Endothelial cell of hepatic sinusoid (primary cell): ENCODE measurements around the gene MTMR11.

Source experiments
- in situ Hi-C: cut with HindIII; loops from 2 replicates; pipeline ENCODE4 v1.10.0; 2017; ENCODE audit warnings: low sequenced_read_pairs

The MTMR11 gene

GRCh38 chr1:149936992-149937705 lies 470 bp upstream of the MTMR11 start:
- in situ Hi-C loops: no loop called here

DNA sequence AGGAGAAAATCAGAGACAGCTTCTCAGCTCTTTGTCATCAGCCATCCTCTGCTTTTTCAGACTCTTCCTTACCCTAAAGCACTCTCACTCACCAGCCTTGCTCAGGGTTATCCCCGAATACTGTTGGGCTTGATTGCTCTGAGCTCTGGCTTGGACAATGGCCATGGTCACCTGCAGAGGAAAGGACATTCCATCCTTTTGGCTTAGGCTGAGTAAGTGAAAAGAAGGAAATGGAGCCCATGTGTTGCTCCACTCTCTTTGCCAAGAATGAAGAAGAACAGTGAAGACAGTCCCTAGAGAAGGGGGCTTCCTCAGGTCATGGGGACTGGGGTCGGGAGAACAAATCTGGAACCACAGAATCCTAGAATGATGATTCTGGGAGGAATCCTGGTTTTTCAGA lies 2.3 kb downstream of the MTMR11 start:
- in situ Hi-C loops: no loop called here

DNA sequence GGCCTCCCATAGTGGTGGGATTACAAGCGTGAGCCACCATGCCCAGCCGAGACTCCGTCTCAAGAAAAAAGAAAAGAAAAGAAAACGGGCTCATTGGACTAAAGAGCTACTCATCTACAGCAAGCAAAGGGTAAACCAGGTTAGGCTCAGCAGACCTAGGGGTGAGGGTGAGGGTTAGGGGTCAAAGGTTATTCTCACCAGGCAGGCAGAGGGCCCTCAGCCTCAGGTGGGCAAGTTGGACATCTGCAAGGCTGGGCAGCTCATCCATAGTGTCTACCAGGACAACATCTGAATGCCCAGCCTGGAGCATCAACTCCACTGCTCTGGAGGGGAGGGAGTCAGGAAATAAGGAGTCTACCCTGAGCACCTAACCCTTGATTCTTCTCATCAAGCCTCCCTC lies 3.5 kb downstream of the MTMR11 start:
- in situ Hi-C loops: no loop called here

- in situ Hi-C loops: no loop called here
Observed at GRCh38 chr1:149932474-149932873, 4.2 kb downstream of the MTMR11 start.

DNA sequence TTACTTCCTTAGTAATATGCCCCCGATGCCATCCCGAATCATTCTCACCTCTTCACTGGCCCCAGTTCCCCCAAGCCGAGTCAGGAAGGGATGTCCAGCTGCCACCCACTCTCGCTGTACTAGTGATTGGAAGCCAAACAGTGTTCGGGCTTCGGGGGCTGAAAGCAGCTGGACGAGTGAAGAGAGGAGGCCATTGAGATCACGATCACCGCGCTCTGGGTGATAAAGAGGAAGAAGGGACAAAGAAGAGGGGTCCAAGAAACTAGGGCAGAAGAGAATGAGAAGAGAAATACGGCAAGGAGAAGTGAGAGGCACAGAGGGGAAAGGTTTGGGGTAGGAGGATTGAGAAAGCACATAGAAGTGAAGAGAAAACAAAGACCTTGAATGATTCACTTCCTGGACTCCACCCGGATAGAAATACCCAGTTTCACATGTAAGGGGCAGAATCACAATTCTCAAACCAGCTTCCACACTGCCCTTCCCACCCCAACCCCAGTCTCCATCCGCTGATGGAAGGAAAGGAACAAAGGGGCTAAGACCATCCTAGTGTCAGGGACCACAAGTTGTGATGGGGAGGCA lies 5.4 kb downstream of the MTMR11 start:
- in situ Hi-C loops: no loop called here

GRCh38 chr1:149929856-149930255 lies 6.8 kb downstream of the MTMR11 start:
- in situ Hi-C loops: no loop called here

DNA sequence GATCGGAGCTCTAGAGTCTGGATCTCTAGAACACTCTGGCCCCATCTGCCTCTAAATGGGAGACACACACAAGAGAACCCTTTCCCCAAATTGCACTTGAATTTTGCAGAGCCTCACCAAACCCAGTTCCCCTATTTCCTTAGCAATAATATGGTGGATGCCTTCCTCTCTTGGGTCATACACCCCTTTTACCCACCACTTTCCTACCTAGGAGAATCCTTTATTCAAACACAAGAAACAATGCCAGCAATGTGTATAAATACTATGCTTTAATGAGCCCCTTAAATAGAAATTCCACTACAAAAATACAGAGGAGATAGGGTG lies 8.3 kb downstream of the MTMR11 start:
- in situ Hi-C loops: no loop called here

DNA sequence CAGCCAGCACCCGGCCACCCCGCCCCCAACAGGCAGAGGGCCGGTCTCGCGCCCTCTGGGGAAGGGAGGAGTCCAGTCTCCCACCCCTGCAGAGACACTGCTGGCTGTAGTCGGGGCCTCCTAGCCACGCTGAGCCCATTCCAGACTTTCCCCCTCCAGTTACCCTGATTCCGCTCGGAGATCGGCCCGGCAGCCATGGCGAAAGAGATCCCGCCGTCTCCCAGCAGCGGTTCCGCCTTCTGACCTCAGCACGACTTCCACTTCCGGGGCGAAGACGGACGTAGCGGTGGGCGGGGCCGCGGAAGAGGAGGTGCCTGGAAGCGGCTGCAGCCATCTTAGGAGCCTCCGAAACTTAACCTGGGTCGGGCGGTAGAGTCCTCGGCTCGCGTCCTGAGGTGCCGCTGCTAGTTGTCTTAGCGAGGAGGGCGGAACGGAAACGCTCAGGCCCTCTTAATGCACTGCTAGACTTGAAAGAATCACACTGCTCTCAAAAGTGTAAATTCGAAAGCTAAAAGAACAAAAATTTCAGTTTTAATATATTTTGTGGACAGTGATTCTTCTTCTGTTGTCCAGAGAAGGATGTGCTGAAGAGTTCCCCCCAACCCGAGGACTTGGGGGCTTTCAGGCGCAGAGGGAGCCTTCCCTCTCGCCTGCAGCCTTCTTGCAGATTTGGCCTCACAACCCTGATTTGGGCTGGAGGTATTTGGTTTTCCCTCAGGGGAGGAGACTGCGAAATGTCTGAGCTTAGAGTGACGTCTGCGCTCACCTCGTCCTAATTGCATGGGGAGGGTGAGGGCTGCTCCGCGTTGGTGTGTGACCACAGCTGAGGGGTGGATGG lies 8.9 kb downstream of the MTMR11 start, which contains the start of gene SF3B4:
TSS of gene SF3B4 (minus strand) at position 241 of the 838 bp plus-strand sequence. CDS start at position 197, 44 bp downstream.
- in situ Hi-C loops: no loop called here

DNA sequence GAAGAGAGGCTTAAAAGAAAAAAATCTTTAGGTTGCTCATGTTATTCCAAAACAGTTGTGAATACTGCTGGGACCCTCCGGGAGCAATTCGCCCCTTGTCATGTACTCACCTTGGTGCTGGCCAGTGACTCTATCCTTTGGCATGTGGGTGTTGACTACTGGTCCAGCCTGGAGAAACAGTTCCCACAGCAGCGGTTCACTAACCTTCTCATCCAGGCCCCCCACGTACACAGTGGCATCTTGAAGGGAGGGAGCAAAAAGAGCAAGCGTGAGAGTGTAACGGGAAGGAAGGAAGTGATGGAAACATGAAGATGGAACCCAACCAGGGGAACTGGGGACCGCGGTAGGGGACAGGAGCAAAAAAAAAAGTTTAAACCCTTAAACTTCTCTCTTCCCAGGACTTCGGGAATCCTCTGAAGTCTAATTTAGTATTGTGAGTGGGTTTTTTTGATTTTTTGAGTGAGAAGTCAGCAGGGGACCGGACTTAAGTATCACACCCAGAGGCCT lies 9.6 kb downstream of the MTMR11 start:
- in situ Hi-C loops: no loop called here

GRCh38 chr1:149926296-149926695 lies 10.4 kb downstream of the MTMR11 start:
- in situ Hi-C loops: no loop called here

DNA sequence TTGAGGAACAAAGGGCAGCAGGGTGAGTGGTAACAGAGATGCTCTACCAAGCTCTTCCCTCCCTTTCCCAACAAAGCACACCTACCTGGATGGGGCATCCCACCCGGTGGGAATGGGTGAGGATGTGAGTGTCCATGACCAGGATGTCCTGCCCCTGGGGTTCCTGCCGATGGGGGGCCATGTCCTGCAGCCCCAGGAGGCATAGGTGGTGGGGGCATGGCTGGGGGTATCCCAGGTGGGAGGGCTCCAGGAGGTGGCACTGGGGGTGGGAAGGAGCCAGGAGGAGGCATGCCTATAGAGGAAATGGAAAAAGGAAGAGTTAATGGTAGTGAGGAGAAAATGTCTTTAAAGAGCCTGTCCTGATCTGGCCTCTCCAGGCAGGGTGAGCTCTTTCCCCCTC lies 10.9 kb downstream of the MTMR11 start:
- in situ Hi-C loops: no loop called here

GRCh38 chr1:149925345-149925744 lies 11.3 kb downstream of the MTMR11 start:
- in situ Hi-C loops: no loop called here

DNA sequence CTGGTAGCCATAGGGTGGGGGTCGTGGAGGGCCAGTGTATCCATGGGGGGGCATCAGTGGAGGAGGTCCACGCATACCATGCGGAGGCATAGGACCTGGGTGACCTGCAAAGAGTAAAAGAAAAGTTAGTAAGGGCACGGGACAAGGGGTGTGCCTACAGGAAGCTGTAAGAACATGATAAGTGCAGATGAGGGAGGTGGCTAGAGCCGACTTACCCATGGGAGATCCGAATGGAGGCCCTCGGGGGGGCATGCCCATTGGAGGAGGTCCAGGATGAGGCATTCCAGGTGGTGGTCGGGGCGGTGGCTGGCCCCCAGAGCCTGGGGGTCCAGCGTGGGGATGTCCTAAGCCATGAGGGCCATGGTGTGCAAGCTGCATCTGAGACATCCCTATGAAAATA lies 13.1 kb downstream of the MTMR11 start:
- in situ Hi-C loops: no loop called here

GRCh38 chr1:149917571-149918144 lies 19.0 kb downstream of the MTMR11 start, which contains the start of gene SV2A:
Gene SV2A, minus strand, starts transcription at chr1:149917844. Its CDS starts 4,004 bp downstream, at chr1:149913840.
- in situ Hi-C loops: no loop called here

GRCh38 chr1:149916898-149917252 lies 19.8 kb downstream of the MTMR11 start:
- in situ Hi-C loops: no loop called here

- in situ Hi-C loops: no loop called here
Observed at GRCh38 chr1:149916193-149916897, 20.3 kb downstream of the MTMR11 start.

GRCh38 chr1:149915429-149916192 lies 21.1 kb downstream of the MTMR11 start:
- in situ Hi-C loops: no loop called here

- in situ Hi-C loops: no loop called here
Observed at GRCh38 chr1:149914545-149914944, 22.1 kb downstream of the MTMR11 start.

DNA sequence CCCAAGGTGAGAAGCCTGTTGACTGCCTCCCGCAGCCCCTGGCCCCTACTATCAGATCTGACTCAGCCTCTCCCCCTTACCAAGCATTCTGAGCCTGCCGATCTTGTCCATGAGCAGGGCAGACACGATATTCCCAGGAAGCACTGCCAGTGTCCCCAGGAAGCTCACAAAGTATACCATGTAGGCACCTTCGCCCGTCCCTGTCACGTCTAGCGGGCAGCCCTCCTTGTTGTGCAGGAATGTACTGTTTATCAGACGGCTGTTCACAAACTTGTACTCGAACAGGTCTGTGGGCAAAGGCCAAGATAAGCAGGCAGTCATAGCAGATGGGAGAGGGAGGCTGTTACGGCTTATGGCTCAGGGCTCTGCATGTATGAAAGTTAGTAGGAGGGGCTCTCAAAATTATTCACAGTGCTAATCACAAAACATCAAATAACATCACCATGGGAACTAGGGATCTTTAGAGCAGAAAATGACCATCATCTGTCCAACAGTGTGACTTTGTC lies 30.1 kb downstream of the MTMR11 start:
- in situ Hi-C loops: loop anchor here (5.0 kb wide), 1 partner anchor 76 kb away; no protein-coding TSS in a partner anchor
